GM12875 (cell line): ENCODE results near the gene DPP4.

Experiments used
- H3K4me3 ChIP-seq: one replicate; pipeline ENCODE4 v1.5.1; 2011; ENCODE audit warnings: low read depth, low read length, control low read depth
- TF ChIP-seq, protein P1 (sequence below): IDR thresholded peaks from 2 replicates; pipeline ENCODE4 v1.5.1; 2011; ENCODE audit warnings: low read depth, mild to moderate bottlenecking, control low read depth, inconsistent platforms, low read length, moderate library complexity, borderline replicate concordance; ENCODE audit not compliant: insufficient read depth

The DPP4 gene

DNA sequence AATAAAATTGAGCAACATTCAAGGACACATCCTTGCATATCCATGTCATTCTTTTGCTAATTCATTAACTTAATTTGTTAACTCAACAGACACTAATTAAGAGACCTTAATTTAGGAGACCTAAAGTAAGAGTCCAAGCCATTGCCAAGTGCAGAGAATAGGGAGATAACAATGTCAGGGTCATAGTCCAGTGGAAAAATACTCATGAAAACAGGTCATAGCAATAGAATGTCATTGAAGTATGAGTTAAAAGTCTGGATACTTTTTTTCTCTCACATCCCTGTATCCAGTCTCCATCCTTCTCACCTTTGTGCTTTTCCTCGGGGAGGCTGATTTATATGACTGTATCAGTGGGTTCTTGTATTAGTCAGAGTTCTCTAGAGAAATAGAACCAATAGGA lies 26.6 kb upstream of the DPP4 start:
- TF ChIP-seq, protein P1, sequence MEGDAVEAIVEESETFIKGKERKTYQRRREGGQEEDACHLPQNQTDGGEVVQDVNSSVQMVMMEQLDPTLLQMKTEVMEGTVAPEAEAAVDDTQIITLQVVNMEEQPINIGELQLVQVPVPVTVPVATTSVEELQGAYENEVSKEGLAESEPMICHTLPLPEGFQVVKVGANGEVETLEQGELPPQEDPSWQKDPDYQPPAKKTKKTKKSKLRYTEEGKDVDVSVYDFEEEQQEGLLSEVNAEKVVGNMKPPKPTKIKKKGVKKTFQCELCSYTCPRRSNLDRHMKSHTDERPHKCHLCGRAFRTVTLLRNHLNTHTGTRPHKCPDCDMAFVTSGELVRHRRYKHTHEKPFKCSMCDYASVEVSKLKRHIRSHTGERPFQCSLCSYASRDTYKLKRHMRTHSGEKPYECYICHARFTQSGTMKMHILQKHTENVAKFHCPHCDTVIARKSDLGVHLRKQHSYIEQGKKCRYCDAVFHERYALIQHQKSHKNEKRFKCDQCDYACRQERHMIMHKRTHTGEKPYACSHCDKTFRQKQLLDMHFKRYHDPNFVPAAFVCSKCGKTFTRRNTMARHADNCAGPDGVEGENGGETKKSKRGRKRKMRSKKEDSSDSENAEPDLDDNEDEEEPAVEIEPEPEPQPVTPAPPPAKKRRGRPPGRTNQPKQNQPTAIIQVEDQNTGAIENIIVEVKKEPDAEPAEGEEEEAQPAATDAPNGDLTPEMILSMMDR: no peak
- H3K4me3 ChIP-seq: no peak overlapping the region

DNA sequence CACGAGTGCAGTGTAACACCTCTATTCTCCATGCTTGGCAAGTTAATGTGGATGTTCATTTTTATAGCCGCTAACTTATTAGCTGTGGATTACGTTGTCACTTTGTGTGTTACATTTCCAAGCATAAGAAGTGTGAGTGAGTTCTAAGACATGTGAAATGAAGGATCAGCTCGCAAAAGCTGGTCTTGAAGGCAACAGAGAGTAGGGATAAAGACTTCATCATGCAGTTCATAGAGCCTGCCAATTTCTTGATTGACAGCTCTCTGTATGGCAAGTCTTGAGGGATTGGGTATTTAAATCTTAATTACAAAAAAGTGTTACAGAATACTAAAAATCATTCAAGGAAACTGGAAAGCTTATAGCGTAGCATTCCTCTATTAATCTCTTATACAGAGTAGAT lies 25.8 kb upstream of the DPP4 start:
- no peak overlapping the region for H3K4me3 ChIP-seq
- TF ChIP-seq, protein P1: no peak

DNA sequence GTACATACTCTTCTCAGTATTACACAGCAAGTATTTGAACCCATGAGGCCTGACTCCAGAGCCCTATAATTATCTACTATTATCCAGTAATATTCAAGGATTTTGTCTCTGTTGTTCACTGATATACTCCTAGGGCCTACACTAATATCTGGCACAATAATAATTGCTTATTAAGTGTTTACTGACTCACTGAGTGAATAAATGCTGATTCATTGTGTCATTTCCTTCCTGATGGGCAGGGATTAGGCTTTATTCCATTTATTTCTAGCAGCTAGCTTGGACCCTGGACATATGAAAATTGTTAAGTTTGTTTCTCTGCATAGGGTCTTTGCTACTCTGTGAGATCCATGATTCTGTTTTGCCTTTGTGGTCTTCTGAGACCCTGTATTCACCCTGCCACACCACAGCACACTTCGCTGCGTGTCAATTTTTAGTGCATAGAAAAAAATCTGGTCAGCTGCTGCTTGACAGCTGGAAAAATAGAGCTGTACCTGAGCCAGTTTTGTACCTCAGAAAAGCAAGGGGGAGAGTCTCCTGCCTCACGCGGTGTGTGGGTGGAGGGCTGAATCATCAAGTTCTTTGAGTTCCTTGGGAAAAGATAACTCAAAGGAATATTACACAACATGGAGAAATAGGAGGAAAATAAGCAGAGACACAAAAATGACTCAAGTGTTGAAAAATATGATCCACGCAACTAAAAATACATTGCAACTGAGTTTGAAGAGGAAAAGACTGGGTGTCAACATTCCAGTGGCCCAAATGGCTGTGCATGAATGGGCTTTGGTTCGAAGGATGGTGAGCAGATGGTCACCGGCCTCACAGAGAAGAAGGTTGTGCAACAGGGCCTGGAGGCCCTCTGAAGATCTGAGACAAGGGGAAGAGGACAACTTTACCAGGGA lies 18.9 kb upstream of the DPP4 start:
- TF ChIP-seq, protein P1: no peak

DNA sequence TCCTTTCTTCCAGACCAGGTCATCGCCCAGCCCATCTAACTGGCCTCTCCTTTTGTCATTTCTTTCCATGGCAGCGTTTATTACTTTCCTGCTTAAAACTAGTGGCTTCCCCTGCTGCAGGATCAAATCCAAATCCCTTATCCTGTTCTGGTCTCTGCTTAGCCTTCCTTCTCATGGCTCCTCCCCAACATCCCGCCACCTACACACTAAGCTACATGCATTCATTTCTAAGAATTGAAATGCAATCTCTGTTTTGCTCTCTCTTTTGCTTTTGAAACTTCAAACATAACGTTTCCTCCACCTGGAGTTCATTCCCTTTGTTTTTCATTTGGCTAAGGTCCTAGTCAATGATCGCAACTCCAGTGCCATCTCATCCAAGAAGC lies 18.0 kb upstream of the DPP4 start:
- H3K4me3 ChIP-seq: no peak overlapping the region
- TF ChIP-seq, protein P1: no peak

More for the DNA sequence above, 18.9 kb upstream of the DPP4 start:
- H3K4me3 ChIP-seq: no peak overlapping the region

DNA sequence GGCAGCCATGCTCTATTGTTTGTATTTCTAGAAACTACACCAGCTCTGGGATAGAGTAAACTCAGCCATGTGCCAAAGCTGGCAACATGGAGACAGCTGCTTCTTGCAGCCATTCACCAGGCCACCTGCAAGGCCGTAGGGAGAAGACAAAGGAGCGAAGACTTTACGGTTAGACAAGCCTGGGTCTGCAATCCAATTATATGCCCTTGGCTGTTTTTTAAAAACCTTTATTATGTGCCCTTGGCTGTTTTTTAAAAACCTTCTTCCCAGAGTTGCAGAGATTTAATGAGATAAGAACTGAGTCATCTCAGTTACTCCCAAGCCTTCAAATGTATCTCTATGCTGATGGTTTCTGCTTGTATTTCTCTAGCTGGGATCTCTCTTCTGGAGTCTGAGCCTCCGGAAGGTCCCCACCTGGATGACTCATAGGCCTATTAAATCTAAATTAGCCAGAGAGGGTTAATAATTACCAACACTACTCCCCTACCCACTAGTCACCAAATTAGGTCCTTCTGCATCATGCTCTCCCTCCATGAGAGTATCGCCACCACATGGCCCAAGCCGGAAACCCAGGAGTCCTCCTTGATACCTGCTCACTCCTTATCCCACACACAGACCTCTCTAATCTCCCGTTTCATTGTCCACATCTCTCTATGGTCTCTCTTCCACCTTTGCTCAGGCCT lies 17.5 kb upstream of the DPP4 start:
- TF ChIP-seq, protein P1: peak; percentile 12; the same call in 1 of the 2 replicates
- H3K4me3 ChIP-seq: no peak overlapping the region

DNA sequence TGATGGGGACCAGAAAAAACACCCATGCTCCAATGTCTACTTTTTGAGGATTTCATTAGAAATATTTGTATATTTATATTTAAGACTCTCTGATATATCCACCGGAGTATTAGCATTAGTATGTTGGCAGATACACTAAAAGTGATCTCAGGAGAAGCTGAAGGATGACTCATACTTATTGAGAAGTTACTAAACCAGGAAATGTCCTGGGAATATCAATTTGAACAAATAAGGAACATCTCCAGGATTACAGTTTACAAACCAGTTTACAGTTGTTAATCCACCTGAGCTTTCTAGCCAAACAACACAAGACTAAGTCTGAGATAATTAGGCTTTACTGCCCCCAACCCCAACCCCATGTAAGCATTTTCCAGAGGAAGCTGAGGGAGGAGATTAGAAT lies 16.1 kb upstream of the DPP4 start:
- no peak overlapping the region for H3K4me3 ChIP-seq
- TF ChIP-seq, protein P1: no peak
